IMR-90 (cell line): ENCODE measurements around the gene ATP4A. TPM values are rescaled to one million over a fixed set of nuclear protein-coding genes. Genes with fewer than 3 reads are reported as not detected.
A peak's percentile ranks its signal among the peaks of the same experiment; 100 is the strongest.

Experiments used
- ATAC-seq: fragments of 200-7000 bp; cut with Tn5 transposase; 2 replicates; pipeline ENCODE4 v1.9.1; 2020; ENCODE audit warnings: low read depth, mild to moderate bottlenecking, moderate library complexity
- BruUV-seq: library from RNA; stranded (reverse); fragments of 400-500 nt; replicated peaks from 2 replicates; lab custom pipeline; 2021; lab: Mats Ljungman, UMichigan
- CTCF ChIA-PET: fragments of 300-600 bp; formaldehyde crosslinking; extraction: SDS; loops from one replicate; lab custom pipeline; 2021; ENCODE audit warnings: antibody characterized with exemption; lab: Yijun Ruan, JAX
- POLR2A ChIA-PET: fragments of 300-600 bp; sonication (Branson Sonifier 250); formaldehyde crosslinking; loops from one replicate; lab custom pipeline; 2022; ENCODE audit warnings: antibody characterized with exemption; ENCODE audit not compliant: unreplicated experiment; lab: Charles Lee
- DNase-seq: peaks from one replicate; pipeline ENCODE4 v3.0.0; 2013
- H2AFZ ChIP-seq: replicated peaks from 2 replicates; pipeline ENCODE3; 2013; ENCODE audit warnings: low read length, mild to moderate bottlenecking; ENCODE audit not compliant: poor library complexity
- H2AK5ac ChIP-seq: 2 replicates; pipeline ENCODE4 v1.6.1; 2013; ENCODE audit warnings: low read depth, low read length, inconsistent platforms
- H2AK9ac ChIP-seq: replicated peaks from 2 replicates; pipeline ENCODE3; 2013; ENCODE audit warnings: mild to moderate bottlenecking, low read depth, low read length, moderate library complexity; ENCODE audit not compliant: poor library complexity
- H2BK120ac ChIP-seq: 2 replicates; pipeline ENCODE4 v1.6.1; 2013; ENCODE audit warnings: low read depth, low read length, inconsistent platforms
- H2BK15ac ChIP-seq: 3 replicates; pipeline ENCODE4 v1.6.1; 2013; ENCODE audit warnings: low read depth, low read length, inconsistent platforms
- H2BK20ac ChIP-seq: 2 replicates; pipeline ENCODE4 v1.6.1; 2013; ENCODE audit warnings: low read depth, mild to moderate bottlenecking, inconsistent platforms, low read length, moderate library complexity
- H2BK5ac ChIP-seq: 2 replicates; pipeline ENCODE4 v1.6.1; 2013; ENCODE audit warnings: mild to moderate bottlenecking, low read depth, low read length, inconsistent platforms; ENCODE audit not compliant: poor library complexity, severe bottlenecking
- H3K14ac ChIP-seq: replicated peaks from 2 replicates; pipeline ENCODE4 v1.6.1; 2013; ENCODE audit warnings: low read depth, low read length, inconsistent platforms
- H3K18ac ChIP-seq: 2 replicates; pipeline ENCODE4 v1.6.1; 2013; ENCODE audit warnings: low read depth, low read length, control low read depth
- H3K23ac ChIP-seq: 2 replicates; pipeline ENCODE4 v1.6.1; 2013; ENCODE audit warnings: low read depth, low read length, inconsistent platforms
- H3K27ac ChIP-seq: 2 replicates; pipeline ENCODE4 v1.5.1; 2013; ENCODE audit warnings: mild to moderate bottlenecking, control low read depth, low read length; ENCODE audit not compliant: insufficient read depth
- H3K27me3 ChIP-seq: 2 replicates; pipeline ENCODE4 v1.6.1; 2013; ENCODE audit warnings: low read length; ENCODE audit not compliant: control insufficient read depth, insufficient read depth
- H3K36me3 ChIP-seq: 2 replicates; pipeline ENCODE4 v1.6.1; 2013; ENCODE audit warnings: low read length, mixed read lengths; ENCODE audit not compliant: control insufficient read depth, insufficient read depth
- H3K4ac ChIP-seq: 2 replicates; pipeline ENCODE4 v1.6.1; 2013; ENCODE audit warnings: low read depth, low read length, inconsistent platforms
- H3K4me1 ChIP-seq: 2 replicates; pipeline ENCODE4 v1.6.1; 2013; ENCODE audit warnings: low read length, mixed read lengths; ENCODE audit not compliant: control insufficient read depth, insufficient read depth
- H3K4me2 ChIP-seq: 2 replicates; pipeline ENCODE4 v1.6.1; 2013; ENCODE audit warnings: low read depth, mild to moderate bottlenecking, control low read depth, low read length, moderate library complexity
- H3K4me3 ChIP-seq: 2 replicates; pipeline ENCODE4 v1.5.1; 2013; ENCODE audit warnings: low read depth, mild to moderate bottlenecking, control low read depth, low read length, moderate library complexity; ENCODE audit not compliant: insufficient read depth
- H3K56ac ChIP-seq: 2 replicates; pipeline ENCODE4 v1.6.1; 2013; ENCODE audit warnings: low read length, inconsistent platforms; ENCODE audit not compliant: insufficient read depth; ENCODE audit errors: extremely low read depth
- H3K79me1 ChIP-seq, 2 experiments: 2 replicates each; pipeline ENCODE4 v1.6.1; 2013; ENCODE audit warnings: low read length in 2 of 2, inconsistent platforms in 1 of 2, low read depth in 1 of 2
- H3K9ac ChIP-seq: 2 replicates; pipeline ENCODE4 v1.6.1; 2013; ENCODE audit warnings: low read depth, low read length, control low read depth
- H3K9me1 ChIP-seq: 2 replicates; pipeline ENCODE4 v1.6.1; 2013; ENCODE audit warnings: low read length, inconsistent platforms; ENCODE audit not compliant: insufficient read depth
- H3K9me3 ChIP-seq: 2 replicates; pipeline ENCODE4 v1.6.1; 2013; ENCODE audit warnings: low read length; ENCODE audit not compliant: control insufficient read depth, insufficient read depth
- H4K20me1 ChIP-seq: 2 replicates; pipeline ENCODE4 v1.6.1; 2013; ENCODE audit warnings: low read length, inconsistent platforms; ENCODE audit not compliant: insufficient read depth
- H4K5ac ChIP-seq: 2 replicates; pipeline ENCODE4 v1.6.1; 2013; ENCODE audit warnings: mild to moderate bottlenecking, low read depth, low read length, control low read depth
- H4K8ac ChIP-seq, 2 experiments: 2 replicates each; pipeline ENCODE4 v1.6.1; 2013; ENCODE audit warnings: low read depth in 2 of 2, low read length in 2 of 2, control low read depth in 1 of 2, inconsistent platforms in 1 of 2
- H4K91ac ChIP-seq: 2 replicates; pipeline ENCODE4 v1.6.1; 2013; ENCODE audit warnings: low read depth, low read length, inconsistent platforms; ENCODE audit not compliant: insufficient read depth
- BHLHE40 ChIP-seq: fragments of 150-350 bp; IDR thresholded peaks from 2 replicates; pipeline ENCODE4 v1.6.1; 2016; ENCODE audit warnings: mild to moderate bottlenecking, low read depth, low read length
- CEBPB ChIP-seq: IDR thresholded peaks from 2 replicates; pipeline ENCODE4 v1.6.1; 2012; ENCODE audit warnings: low read depth, low read length, improper control_type of control experiment
- CHD1 ChIP-seq: IDR thresholded peaks from 2 replicates; pipeline ENCODE4 v1.6.1; 2012; ENCODE audit warnings: low read depth, low read length, improper control_type of control experiment
- ELK1 ChIP-seq: fragments of 150-350 bp; IDR thresholded peaks from 2 replicates; pipeline ENCODE4 v1.6.1; 2016; ENCODE audit warnings: low read depth, mild to moderate bottlenecking, low read length, moderate library complexity, borderline replicate concordance
- FOS ChIP-seq: fragments of 150-350 bp; IDR thresholded peaks from 2 replicates; pipeline ENCODE4 v1.6.1; 2016; ENCODE audit warnings: low read depth, low read length
- MAFK ChIP-seq: IDR thresholded peaks from 2 replicates; pipeline ENCODE4 v1.6.1; 2012; ENCODE audit warnings: low read depth, low read length, improper control_type of control experiment
- MAZ ChIP-seq: IDR thresholded peaks from 2 replicates; pipeline ENCODE4 v1.6.1; 2012; ENCODE audit warnings: low read depth, mild to moderate bottlenecking, low read length, improper control_type of control experiment, moderate library complexity, borderline replicate concordance
- MXI1 ChIP-seq: IDR thresholded peaks from 2 replicates; pipeline ENCODE4 v1.6.1; 2012; ENCODE audit warnings: low read depth, mild to moderate bottlenecking, low read length, moderate library complexity, borderline replicate concordance
- NFE2L2 ChIP-seq: fragments of 150-350 bp; IDR thresholded peaks from 2 replicates; pipeline ENCODE4 v1.6.1; 2016; ENCODE audit warnings: low read depth, mild to moderate bottlenecking, low read length
- POLR2A ChIP-seq: IDR thresholded peaks from 2 replicates; pipeline ENCODE4 v1.6.1; 2012; ENCODE audit warnings: mild to moderate bottlenecking, low read depth, low read length
- RAD21 ChIP-seq: IDR thresholded peaks from 2 replicates; pipeline ENCODE4 v1.6.1; 2012; ENCODE audit warnings: low read length, improper control_type of control experiment
- RCOR1 ChIP-seq: IDR thresholded peaks from 2 replicates; pipeline ENCODE4 v1.6.1; 2012; ENCODE audit warnings: mild to moderate bottlenecking, low read length, improper control_type of control experiment; ENCODE audit not compliant: insufficient replicate concordance
- RFX5 ChIP-seq: IDR thresholded peaks from 2 replicates; pipeline ENCODE4 v1.8.0; 2012; ENCODE audit warnings: low read depth, mild to moderate bottlenecking, low read length, moderate library complexity
- WGBS, 2 experiments: methylation state at CpG; one replicate each; pipeline versions ENCODE4 v1.1.5 to v1.1.7; 2013; ENCODE audit warnings: missing lambda C conversion rate in 2 of 2; ENCODE audit not compliant: insufficient read length in 1 of 2; ENCODE audit errors: extremely low coverage in 2 of 2; 5-methylcytosine and 5-hydroxymethylcytosine counted together
- dilution Hi-C: fragments of 300-500 bp; cut with HindIII; formaldehyde crosslinking; loops from one replicate; pipeline ENCODE4 v1.14.3; 2018; ENCODE audit warnings: low sequenced_read_pairs; ENCODE audit not compliant: unreplicated experiment
- in situ Hi-C: fragments of 300-500 bp; cut with MboI; formaldehyde crosslinking; loops from 3 replicates; pipeline ENCODE4 v1.14.3; 2019; ENCODE audit warnings: low sequenced_read_pairs, inconsistent platforms, mixed read lengths
- intact Hi-C: fragments of 100-400 bp; cut with micrococcal nuclease; formaldehyde crosslinking; loops from 2 replicates; pipeline ENCODE4 v1.10.0; 2022
- polyA plus RNA-seq, 3 experiments: library from polyadenylated mRNA; depleted of rRNA; stranded (reverse); fragments of >200 nt; gene quantifications; 2 replicates each; pipeline ENCODE4 v1.2.3, GENCODE V29; 2012; ENCODE audit warnings: low replicate concordance in 1 of 3
- total RNA-seq: library from RNA; depleted of rRNA; stranded (reverse); fragments of >200 nt; gene quantifications from 2 replicates; pipeline ENCODE4 v1.2.3, GENCODE V29; 2012

Gene ATP4A
- total and polyA plus RNA-seq, 2 of the 4 experiments (the other 2 are of a cell fraction): not detected

DNA sequence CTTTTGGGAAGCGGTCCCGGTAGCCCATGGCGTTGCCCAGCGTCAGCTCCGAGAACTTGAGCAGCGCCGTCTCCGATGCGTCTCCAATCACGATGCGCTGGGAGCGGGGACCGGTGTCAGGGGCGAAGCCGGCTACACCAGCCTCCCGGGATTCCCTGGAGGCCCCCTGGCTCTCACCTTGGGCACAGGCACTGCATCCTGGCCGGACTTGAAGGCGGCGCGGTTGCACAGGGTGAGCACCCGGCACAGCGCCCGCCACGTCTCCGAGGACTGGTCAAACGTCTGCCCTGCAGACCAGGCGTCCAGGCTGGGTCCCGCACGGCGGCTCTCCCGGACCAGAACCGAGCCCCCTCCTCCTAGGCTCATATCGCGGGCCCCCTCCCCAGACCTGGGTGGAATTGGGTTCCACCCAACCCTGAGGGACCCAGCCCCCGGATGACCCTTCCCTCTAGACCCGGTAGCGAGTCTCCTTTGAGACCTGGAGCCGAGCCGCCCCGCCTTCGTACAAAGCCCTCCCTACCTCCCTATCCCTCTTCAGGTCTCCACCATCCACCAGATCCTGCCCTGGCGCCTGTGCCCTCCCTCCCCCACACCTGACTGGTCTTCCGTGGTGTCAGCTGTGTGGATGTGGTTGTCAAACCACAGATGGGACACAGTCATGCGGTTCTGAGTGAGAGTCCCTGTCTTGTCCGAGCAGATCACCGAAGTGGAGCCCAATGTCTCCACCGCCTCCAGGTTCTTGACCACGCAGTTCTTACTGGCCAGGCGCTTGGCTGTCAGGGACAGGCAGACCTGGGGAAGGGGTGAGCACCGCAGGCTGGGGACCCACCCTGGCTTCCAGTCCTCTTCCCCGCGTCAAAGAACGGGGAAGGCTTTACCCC, 4.8 kb downstream of the ATP4A start (continued):
- TF ChIP-seq POLR2A: no peak
- TF ChIP-seq BHLHE40: no peak

- ATAC-seq (peak; percentile 87), DNase-seq (peak; percentile 33)
- TF ChIP-seq CEBPB: no peak
- no peak for TF ChIP-seq NFE2L2
- TF ChIP-seq MAFK: no peak
- TF ChIP-seq ELK1: no peak
- no peak for TF ChIP-seq POLR2A
- no peak for TF ChIP-seq MXI1
- TF ChIP-seq FOS: no peak
- no peak for TF ChIP-seq CHD1
- no peak for TF ChIP-seq RCOR1
- no peak for TF ChIP-seq RAD21
- TF ChIP-seq RFX5: no peak
- TF ChIP-seq BHLHE40: no peak
- TF ChIP-seq MAZ: no peak
- CTCF ChIA-PET: interaction anchor here (1.6 kb wide), 1 partner anchor 10 kb away, joined by 6 read pairs; no protein-coding TSS in a partner anchor
- Histone ChIP-seq H3K4me1 (no peaks in the 10 kb centered on the region), H3K14ac (no peak overlapping the region), H3K4me2 (peak overlapping the region; percentile 97), H4K8ac (no peak overlapping the region), H4K5ac (no peak overlapping the region), H3K4me3 (peak overlapping the region; percentile 52), H3K79me1 (no peaks in the 10 kb centered on the region), H2AFZ (peak overlapping the region; percentile 90), H2AK9ac (peak overlapping the region; percentile 75), H3K18ac (no peak overlapping the region), H3K56ac (no peak overlapping the region), H2BK20ac (no peak overlapping the region), H2BK120ac (no peak overlapping the region), H3K23ac (no peak overlapping the region), H2AK5ac (no peak overlapping the region), H3K9me3 (no peaks in the 10 kb centered on the region), H3K36me3 (no peaks in the 10 kb centered on the region), H3K9me1 (0 out of 2 replicates have a peak, but pooled peaks cover 3% of the 10 kb centered on the region), H2BK5ac (no peak overlapping the region), H4K91ac (no peak overlapping the region), H4K20me1 (no peaks in the 10 kb centered on the region), H3K27me3 (peaks cover 52% of the 10 kb centered on the region), H2BK15ac (no peak overlapping the region), H3K4ac (no peak overlapping the region), H3K27ac (no peak overlapping the region), H3K9ac (no peak overlapping the region)
- POLR2A ChIA-PET: no interaction called here
- WGBS, 2 experiments: 11% methylated on average over 18 of the region's 60 CpGs; no CpG with 5 or more reads in 1 of the 2 experiments
- no TSS peak for BruUV-seq
- dilution Hi-C loops (no loop called here), in situ Hi-C loops (no loop called here), intact Hi-C loops (no loop called here)
Measured at GRCh38 chr19:35557539-35558399, 5.7 kb downstream of the ATP4A start.
